Inflammatory macrophage (primary cell): ENCODE measurements around the gene DTYMK.

Experiments
- DNase-seq, 2 donors: peaks; one replicate each; pipeline ENCODE4 v3.0.0-alpha.2; 2020 to 2022

Gene DTYMK

GRCh38 chr2:241645915-241646645 is 40.5 kb downstream of the DTYMK start:
- DNase-seq, result no peak

GRCh38 chr2:241645056-241645914 is 41.3 kb downstream of the DTYMK start:
- no peak for DNase-seq

- peak; percentile 54 to 75 for DNase-seq
These were observed 45.0 kb downstream of the DTYMK start for GRCh38 chr2:241641631-241642030.

GRCh38 chr2:241640165-241640795 is 46.3 kb downstream of the DTYMK start:
- no peak for DNase-seq

- no peak for DNase-seq
These were observed 47.2 kb downstream of the DTYMK start for GRCh38 chr2:241639385-241639784.

- DNase-seq, result no peak
These were observed 47.7 kb downstream of the DTYMK start for GRCh38 chr2:241638940-241639339.

- peak; percentile 49 to 79 for DNase-seq
These were observed 48.6 kb downstream of the DTYMK start for GRCh38 chr2:241637795-241638660.

- DNase-seq, result peak; percentile 82 to 94
These were observed 49.4 kb downstream of the DTYMK start, which contains the start of the genes ATG4B and THAP4 for GRCh38 chr2:241637018-241637794. TSS of gene ATG4B (plus strand) at chr2:241637693. CDS start at chr2:241637715, 22 bp downstream. TSS of gene THAP4 (minus strand) at chr2:241637158. CDS start at chr2:241637017, 141 bp downstream.

GRCh38 chr2:241636182-241637017 is 50.2 kb downstream of the DTYMK start:
- peak in 1 of 2 donors; percentile 29 for DNase-seq

- DNase-seq, result no peak
These were observed 50.9 kb downstream of the DTYMK start for GRCh38 chr2:241635756-241636155.

GRCh38 chr2:241633561-241633960 is 53.1 kb downstream of the DTYMK start:
- DNase-seq, result no peak

- no peak for DNase-seq
These were observed 53.9 kb downstream of the DTYMK start for GRCh38 chr2:241632478-241633325.

- DNase-seq, result no peak
These were observed 56.7 kb downstream of the DTYMK start for GRCh38 chr2:241629762-241630435.

- no peak for DNase-seq
These were observed 58.9 kb downstream of the DTYMK start for GRCh38 chr2:241627675-241628074.
